ENCODE measurements around the gene FLG2.
"Not testable (repeated sequence)": the region's sequence is repeated elsewhere in the genome, so short reads cannot be mapped to it uniquely, and the experiment has no call there.

Gene FLG2

DNA sequence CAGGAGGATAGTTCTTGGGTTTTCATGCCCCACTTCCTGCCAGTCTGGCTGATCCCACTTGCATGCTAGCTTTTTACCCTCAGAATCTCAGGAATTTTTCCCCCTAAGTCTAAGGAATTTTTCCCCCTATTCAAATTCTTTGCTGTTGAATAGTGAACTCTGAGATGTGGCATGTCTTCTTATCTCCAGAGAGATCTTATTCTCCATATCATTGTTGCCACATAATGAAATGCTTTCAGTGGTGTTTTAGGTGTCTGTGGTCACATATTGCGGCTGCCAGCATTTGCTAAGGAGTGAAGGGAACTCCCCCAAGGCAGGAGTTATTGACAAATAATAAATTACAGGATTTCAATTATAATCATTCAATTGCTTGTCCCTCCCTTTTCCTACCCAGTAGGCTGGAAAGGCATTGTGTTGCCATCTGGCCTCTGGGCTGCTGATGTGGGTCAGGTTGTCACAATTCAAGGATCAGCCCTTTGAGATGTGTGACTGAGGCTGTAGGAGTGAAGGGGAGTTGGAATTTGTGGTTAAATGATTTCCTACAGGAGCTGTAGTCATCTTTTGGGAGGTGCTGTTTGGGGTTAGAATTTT is 30.9 kb downstream of the FLG2 start:
- no peak for DNase-seq (ENCODE audit: low spot score)
- TF ChIP-seq, protein P1, sequence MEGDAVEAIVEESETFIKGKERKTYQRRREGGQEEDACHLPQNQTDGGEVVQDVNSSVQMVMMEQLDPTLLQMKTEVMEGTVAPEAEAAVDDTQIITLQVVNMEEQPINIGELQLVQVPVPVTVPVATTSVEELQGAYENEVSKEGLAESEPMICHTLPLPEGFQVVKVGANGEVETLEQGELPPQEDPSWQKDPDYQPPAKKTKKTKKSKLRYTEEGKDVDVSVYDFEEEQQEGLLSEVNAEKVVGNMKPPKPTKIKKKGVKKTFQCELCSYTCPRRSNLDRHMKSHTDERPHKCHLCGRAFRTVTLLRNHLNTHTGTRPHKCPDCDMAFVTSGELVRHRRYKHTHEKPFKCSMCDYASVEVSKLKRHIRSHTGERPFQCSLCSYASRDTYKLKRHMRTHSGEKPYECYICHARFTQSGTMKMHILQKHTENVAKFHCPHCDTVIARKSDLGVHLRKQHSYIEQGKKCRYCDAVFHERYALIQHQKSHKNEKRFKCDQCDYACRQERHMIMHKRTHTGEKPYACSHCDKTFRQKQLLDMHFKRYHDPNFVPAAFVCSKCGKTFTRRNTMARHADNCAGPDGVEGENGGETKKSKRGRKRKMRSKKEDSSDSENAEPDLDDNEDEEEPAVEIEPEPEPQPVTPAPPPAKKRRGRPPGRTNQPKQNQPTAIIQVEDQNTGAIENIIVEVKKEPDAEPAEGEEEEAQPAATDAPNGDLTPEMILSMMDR (IDR thresholded peaks at IDR 0.05; ENCODE audit: extremely low read depth, insufficient read depth, missing control alignments) = no peak

DNA sequence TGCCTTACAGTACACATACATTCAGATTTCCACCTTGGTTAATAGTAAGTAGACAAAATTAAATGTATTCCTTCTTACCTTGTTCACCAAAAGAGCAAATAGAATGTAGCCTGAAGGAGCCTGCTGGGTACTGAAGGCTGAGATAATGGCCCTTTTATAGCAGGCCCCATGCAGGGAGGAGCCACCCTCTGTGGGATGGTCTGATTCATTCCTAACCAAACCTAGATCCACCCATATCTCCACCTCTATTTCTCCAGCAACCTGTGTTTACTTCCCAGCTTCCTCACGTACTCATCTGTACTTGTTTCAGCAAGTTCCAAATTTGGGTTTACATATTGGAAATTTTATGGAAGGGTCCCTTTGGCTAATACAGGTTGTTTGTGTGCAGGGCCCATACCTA is 34.7 kb downstream of the FLG2 start, which contains the start of gene FLG:
TSS of gene FLG (minus strand) at position 129 of the 400 bp plus-strand sequence. CDS start 9,783 bp downstream, outside the sequence.
- in situ Hi-C loops (cut with MboI; ENCODE audit: low pct_unique_long_range_greater_than_20kb, low sequenced_read_pairs, unreplicated experiment) = no loop called here
- TF ChIP-seq, protein P1 (IDR thresholded peaks at IDR 0.05; ENCODE audit: extremely low read depth, insufficient read depth, missing control alignments) = no peak
- no peak for DNase-seq (ENCODE audit: low spot score)

More for the DNA sequence above, 30.9 kb downstream of the FLG2 start:
- in situ Hi-C loops (cut with MboI; ENCODE audit: low pct_unique_long_range_greater_than_20kb, low sequenced_read_pairs, unreplicated experiment) = no loop called here

DNA sequence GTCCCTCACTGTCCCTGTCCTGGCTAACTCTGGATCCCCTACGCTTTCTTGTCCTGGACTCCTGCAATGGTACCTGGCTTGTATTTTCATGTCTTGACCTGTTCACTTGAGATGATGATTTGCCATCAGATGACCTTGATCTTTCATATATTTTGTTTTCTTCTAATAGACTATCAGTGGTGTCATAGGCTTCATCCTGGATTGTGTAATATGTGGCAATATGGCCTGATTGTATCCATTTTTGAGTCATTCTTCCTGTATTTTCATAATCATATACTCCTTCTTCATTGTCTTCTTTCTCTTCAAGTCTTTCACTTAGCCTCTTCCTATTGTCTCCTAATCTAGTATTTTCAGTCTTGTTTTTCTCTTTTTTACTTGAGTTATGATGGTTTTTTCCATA is 45.8 kb downstream of the FLG2 start:
- TF ChIP-seq, protein P1 (IDR thresholded peaks at IDR 0.05; ENCODE audit: extremely low read depth, insufficient read depth, missing control alignments) = no peak
- no peak for DNase-seq (ENCODE audit: low spot score)
- in situ Hi-C loops (cut with MboI; ENCODE audit: low pct_unique_long_range_greater_than_20kb, low sequenced_read_pairs, unreplicated experiment) = no loop called here

DNA sequence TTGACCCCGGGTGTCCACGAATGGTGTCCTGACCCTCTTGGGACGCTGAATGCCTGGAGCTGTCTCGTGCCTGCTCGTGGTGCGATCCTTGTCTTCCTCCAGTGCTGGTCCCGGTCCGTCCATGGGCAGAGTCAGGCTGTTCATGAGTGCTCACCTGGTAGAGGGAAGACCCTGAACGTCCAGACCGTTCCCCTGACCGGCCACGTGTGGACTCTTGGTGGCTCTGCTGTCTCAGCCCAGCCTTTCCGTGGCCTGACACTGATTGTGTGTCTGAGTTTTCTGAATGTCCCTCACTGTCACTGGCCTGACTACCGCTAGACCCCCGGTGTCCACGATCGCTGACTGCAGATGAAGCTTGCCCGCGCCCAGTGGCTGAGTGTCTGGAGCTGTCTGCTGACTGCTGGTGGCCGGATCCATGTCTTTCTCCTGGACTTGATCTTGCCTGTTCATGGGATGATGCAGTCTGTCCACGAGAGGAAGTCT is 46.4 kb downstream of the FLG2 start:
- no peak for DNase-seq (ENCODE audit: low spot score)
- in situ Hi-C loops (cut with MboI; ENCODE audit: low pct_unique_long_range_greater_than_20kb, low sequenced_read_pairs, unreplicated experiment) = no loop called here
- TF ChIP-seq, protein P1 (IDR thresholded peaks at IDR 0.05; ENCODE audit: extremely low read depth, insufficient read depth, missing control alignments) = no peak

DNA sequence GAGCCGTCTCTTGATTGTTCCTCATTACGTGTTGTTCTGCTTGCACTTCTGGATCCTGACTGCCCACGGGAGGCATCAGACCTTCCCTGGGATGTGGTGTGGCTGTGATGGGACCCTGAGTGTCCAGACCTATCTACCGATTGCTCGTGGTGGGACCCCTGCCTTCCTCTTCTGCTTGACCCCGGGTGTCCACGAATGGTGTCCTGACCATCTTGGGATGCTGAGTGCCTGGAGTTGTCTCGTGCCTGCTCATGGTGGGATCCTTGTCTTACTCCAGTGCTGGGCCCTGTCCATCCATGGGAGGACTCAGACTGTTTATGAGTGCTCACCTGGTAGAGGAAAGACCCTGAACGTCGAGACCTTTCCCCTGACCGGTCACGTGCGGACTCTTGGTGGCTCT is 47.6 kb downstream of the FLG2 start:
- DNase-seq (ENCODE audit: low spot score); in situ Hi-C loops (cut with MboI; ENCODE audit: low pct_unique_long_range_greater_than_20kb, low sequenced_read_pairs, unreplicated experiment): not testable (repeated sequence)

DNA sequence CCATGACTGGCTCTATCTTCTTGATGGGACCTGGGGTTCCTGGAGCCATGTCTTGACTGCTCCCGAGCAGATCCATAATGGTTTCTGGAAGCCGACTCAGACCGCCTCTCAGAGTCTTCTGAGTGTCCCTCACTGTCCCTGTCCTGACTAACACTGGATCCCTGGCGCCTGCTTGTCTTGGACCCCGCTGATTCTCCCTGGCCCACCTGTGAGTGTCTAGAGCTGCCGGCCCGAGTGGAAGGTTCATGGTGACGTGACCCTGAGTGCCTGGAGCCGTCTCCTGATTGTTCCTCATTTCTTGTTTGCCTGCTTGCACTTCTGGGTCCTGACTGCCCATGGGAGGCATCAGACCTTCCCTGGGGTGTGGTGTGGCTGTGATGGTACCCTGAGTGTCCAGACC is 49.9 kb downstream of the FLG2 start:
- TF ChIP-seq, protein P1 (IDR thresholded peaks at IDR 0.05; ENCODE audit: extremely low read depth, insufficient read depth, missing control alignments) = no peak
- DNase-seq (ENCODE audit: low spot score) = no peak
- in situ Hi-C loops (cut with MboI; ENCODE audit: low pct_unique_long_range_greater_than_20kb, low sequenced_read_pairs, unreplicated experiment) = no loop called here

DNA sequence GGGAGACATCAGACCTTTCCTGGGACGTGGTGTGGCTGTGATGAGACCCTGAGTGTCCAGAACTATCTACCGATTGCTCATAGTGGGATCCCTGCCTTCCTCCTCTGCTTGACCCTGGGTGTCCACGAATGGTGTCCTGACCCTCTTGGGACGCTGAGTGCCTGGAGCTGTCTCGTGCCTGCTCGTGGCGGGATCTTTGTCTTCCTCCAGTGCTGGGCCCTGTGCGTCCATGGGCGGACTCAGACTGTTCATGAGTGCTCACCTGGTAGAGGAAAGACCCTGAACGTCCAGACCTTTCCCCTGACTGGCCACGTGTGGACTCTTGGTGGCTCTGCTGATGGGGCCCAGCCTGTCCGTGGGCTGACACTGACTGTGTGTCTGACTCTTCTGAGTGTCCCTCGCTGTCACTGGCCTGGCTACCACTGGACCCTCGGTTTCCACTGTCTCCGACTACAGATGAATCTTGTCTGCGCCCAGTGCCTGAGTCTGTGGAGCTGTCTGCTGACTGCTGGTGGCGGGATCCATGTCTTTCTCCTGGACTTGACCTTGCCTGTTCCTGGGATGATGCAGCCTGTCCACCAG is 50.4 kb downstream of the FLG2 start:
- DNase-seq (ENCODE audit: low spot score); in situ Hi-C loops (cut with MboI; ENCODE audit: low pct_unique_long_range_greater_than_20kb, low sequenced_read_pairs, unreplicated experiment): not testable (repeated sequence)

DNA sequence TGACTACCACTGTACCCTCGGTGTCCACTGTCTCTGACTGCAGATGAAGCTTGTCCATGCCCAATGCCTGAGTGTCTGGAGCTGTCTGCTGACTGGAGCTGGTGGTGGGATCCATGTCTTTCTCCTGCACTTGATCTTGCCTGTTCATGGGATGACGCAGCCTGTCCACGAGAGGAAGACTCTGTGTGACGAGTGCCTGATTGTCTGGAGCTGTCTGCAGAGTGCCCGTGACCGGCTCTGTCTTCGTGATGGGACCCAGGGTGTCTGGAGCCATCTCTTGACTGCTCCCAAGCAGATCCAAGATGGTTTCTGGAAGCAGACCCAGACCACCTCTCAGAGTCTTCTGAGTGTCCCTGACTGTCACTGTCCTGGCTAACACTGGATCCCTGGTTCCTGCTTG is 51.0 kb downstream of the FLG2 start:
- DNase-seq (ENCODE audit: low spot score); in situ Hi-C loops (cut with MboI; ENCODE audit: low pct_unique_long_range_greater_than_20kb, low sequenced_read_pairs, unreplicated experiment): not testable (repeated sequence)

DNA sequence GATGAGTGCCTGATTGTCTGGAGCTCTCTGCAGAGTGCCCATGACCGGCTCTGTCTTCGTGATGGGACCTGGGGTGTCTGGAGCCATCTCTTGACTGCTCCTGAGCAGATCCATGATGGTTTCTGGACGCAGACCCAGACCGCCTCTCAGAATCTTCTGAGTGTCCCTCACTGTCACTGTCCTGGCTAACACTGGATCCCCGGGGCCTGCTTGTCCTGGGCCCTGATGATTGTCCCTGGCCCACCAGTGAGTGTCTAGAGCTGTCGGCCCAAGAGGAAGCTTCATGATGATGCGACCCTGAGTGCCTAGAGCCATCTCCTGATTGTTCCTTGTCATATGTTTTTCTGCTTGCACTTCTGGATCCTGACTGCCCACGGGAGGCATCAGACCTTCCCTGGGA is 51.8 kb downstream of the FLG2 start:
- in situ Hi-C loops (cut with MboI; ENCODE audit: low pct_unique_long_range_greater_than_20kb, low sequenced_read_pairs, unreplicated experiment); DNase-seq (ENCODE audit: low spot score): not testable (repeated sequence)

DNA sequence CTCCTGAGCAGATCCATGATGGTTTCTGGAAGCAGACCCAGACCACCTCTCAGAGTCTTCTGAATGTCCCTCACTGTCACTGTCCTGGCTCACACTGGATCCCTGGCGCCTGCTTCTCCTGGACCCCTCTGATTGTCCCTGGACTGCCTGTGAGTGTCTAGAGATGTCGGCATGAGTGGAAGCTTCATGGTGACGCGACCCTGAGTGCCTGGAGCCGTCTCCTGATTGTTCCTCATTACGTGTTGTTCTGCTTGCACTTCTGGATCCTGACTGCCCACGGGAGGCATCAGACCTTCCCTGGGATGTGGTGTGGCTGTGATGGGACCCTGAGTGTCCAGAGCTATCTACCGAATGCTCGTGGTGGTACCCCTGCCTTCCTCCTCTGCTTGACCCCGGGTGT is 53.7 kb downstream of the FLG2 start:
- DNase-seq (ENCODE audit: low spot score); in situ Hi-C loops (cut with MboI; ENCODE audit: low pct_unique_long_range_greater_than_20kb, low sequenced_read_pairs, unreplicated experiment): not testable (repeated sequence)

DNA sequence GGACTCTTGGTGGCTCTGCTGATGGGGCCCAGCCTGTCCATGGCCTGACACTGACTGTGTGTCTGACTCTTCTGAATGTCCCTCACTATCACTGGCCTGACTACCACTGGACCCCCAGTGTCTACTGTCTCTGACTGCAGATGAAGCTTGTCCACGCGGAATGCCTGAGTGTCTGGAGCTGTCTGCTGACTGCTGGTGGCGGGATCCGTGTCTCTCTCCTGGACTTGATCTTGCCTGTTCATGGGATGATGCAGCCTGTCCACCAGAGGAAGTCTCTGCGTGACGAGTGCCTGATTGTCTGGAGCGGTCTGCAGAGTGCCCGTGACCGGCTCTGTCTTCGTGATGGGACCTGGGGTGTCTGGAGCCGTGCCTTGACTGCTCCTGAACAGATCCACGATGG is 55.0 kb downstream of the FLG2 start:
- in situ Hi-C loops (cut with MboI; ENCODE audit: low pct_unique_long_range_greater_than_20kb, low sequenced_read_pairs, unreplicated experiment); DNase-seq (ENCODE audit: low spot score): not testable (repeated sequence)

Measured in GM13977 (cell line).